Measurements from ENCODE around the gene SLC25A42.
"Not testable (repeated sequence)": the region's sequence is repeated elsewhere in the genome, so short reads cannot be mapped to it uniquely, and the experiment has no call there.

Gene SLC25A42

GRCh38 chr19:19107654-19108053 is 43.9 kb downstream of the SLC25A42 start:
- no peak for DNase-seq

GRCh38 chr19:19109601-19110000 is 45.8 kb downstream of the SLC25A42 start:
- no peak for DNase-seq

DNA sequence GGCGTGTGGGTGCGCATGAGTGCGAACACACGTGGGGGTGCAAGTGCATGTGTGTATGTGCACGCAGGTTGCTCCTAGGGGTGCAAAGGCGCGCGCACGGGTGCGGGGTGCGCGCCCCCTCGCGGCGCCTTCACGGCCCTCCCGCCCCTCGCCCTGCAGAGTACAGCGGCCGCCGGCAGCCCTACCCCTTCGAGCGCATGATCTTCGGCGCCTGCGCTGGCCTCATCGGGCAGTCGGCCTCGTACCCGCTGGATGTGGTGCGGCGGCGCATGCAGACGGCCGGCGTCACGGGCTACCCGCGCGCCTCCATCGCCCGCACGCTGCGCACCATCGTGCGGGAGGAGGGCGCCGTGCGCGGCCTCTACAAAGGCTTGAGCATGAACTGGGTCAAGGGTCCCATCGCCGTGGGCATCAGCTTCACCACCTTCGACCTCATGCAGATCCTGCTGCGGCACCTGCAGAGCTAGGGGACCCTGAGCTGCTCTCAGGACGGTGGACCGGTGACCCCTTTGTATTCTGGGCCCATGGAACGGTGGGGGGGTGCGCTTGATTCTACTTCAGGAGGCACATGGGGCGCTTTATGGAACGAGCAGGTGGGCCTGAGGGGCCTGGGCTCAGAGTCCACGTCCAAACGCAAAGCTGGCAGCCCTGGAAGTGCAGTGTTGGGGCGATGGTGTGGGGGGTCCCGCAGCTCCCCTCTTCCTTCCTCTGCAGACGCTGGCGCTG is 46.8 kb downstream of the SLC25A42 start:
- no peak for DNase-seq

DNA sequence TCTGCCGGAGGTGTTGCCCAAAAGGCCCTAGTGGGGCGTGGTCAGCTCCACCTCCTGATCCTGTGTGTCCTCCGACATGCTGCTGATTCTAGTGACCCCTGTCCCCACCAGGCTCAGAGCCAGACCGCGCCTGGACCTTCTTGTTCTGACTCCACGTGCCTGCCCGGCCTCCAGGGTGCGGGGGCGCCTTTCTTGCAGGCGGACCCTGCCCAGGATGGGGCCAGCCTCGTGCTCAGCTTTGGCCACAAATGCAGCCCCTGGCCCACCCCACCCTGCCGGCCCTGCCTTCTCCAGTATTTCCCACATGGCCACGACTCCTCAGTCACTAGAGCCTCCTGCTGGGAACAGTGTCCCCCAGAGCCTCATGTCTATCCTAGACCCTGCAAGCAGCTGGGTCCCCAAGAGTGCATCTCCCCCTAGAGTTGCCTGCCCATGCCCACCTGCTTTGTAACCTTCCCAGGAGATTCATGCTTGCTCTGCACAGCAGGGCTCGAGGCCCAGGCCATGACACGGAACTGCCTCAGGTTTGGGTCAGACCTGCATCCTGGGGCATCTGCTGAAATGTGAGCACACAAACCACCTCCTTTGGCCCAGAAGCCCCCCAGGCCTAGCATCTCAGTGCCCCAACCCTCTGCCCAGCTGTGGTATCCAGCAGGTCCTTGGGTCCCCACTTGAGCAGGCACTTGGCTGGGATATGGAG is 47.5 kb downstream of the SLC25A42 start:
- DNase-seq, result no peak

GRCh38 chr19:19111967-19112580 is 48.3 kb downstream of the SLC25A42 start:
- no peak for DNase-seq

GRCh38 chr19:19113040-19113626 is 49.3 kb downstream of the SLC25A42 start:
- no peak for DNase-seq

DNA sequence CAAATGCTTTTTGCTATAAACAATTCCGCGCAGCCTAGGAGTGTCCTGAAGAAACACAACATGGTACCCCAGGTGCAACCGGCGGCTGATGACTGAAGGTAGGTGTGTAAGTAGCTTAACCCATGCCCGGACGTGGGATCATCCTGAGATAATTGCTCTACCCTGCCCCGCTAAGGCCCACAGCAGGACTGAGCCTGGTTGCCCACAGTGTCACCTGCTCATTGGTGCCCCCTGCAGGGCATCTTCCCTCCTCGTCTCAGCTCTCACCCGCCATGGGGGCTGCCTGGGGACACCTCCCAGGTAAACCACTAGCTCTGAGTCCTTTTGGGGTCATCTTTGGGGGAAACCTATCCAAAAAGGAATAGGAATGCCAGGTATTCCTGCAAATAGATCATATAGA is 52.2 kb downstream of the SLC25A42 start:
- DNase-seq, result peak; percentile 26

DNA sequence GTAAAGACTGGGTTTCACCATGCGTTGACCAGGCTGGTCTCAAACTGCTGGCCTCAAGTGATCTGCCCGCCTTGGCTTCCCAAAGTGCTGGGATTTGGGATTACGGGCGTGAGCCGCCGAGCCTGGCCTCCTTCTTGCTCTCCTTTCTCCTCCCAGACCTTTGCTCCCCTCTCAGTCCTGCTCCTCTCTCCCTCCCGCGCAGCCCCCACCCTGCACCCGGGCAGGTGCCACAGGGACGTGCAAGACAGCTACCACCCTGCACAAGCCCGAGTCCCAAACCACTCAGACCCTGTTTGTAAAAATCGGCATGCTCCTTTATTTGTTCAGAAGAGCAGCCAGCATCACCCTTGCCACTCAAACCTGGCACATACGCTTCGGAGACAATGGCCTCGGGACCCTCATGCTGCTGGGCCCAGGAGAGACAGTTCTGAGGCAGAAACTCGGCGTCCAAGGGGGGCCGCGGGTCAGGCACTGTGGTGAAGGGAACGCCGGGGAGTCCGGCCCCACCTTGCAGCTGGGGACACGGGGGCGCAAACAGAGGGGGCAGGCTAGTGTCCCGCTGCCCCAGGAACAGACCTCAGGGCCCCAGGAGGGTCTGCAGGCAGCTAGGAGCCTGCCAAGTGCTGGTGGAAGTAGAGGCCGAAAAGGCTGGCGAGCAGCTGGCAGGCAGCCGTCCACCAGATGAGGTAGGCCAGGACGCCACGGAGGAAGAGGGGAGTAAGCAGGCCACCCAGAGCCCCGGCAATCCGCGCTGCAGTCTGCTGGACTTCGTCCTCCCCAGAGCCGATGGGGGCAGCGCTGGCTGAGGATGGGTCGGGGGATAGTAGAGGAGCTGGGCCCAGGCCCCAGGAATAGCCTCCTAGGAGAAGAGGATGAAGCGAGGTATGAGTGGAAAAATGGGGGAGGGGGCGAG is 55.8 kb downstream of the SLC25A42 start:
- no peak for DNase-seq

GRCh38 chr19:19120308-19121231 is 56.8 kb downstream of the SLC25A42 start:
- no peak for DNase-seq

- no peak for DNase-seq
Measured at GRCh38 chr19:19121371-19121770, 57.6 kb downstream of the SLC25A42 start.

DNA sequence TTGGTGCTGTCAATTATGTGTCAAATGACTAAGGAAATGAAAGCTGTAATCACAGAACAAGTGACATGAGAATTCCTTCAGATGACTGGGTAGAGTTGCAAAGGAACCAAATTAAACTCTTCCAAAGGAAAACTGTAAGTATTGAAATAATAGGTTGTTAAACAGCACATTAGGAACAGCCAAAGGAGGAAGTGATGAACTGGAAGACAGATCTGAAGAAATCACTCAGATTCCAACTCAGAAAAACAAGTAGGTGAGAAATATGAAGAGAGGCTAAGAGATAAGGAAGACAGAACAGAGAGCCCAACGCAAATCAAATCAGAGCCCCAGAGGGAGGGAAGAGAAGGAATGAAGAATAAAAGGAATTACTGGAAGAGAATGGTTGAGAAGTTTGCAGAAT is 59.1 kb downstream of the SLC25A42 start:
- DNase-seq, result no peak

DNA sequence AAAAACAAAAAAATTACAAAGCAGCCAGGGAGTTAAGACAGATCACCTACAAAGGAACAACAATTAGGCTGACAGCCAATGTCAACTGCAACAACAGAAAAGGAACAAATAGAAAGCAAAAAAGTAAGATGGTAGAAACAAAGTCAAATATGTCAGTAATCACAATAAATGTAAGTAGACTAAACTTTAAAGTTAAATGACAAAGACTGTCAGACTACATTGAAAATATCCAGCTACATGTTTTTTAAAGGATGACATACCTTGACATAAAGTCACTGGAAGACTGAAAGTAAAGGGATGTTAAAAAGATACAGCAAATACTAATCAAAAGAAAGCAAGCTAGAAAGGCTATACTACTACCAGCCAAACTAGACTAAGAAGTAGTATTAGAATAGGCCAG is 59.6 kb downstream of the SLC25A42 start:
- no peak for DNase-seq

GRCh38 chr19:19126102-19126501 is 62.3 kb downstream of the SLC25A42 start:
- no peak for DNase-seq

DNA sequence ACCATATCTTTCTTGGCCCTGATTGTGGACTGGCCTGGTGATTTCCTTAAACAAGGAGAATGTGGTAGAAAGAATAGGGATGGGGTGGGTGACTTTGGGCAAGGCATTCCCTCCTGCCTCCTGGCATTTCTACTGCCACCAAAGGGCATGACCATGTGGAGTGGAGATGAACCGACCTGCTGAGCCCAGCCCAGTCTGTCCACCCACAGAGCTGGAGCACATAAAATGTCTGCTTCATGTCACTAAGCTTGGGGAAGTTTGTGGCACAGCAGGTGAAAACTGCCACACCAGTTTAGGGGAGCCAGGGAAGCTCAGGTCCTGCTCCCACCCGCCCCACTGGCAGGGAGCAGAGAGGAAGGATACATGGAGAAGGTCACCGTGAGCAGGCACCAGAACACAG is 68.2 kb downstream of the SLC25A42 start:
- no peak for DNase-seq

DNA sequence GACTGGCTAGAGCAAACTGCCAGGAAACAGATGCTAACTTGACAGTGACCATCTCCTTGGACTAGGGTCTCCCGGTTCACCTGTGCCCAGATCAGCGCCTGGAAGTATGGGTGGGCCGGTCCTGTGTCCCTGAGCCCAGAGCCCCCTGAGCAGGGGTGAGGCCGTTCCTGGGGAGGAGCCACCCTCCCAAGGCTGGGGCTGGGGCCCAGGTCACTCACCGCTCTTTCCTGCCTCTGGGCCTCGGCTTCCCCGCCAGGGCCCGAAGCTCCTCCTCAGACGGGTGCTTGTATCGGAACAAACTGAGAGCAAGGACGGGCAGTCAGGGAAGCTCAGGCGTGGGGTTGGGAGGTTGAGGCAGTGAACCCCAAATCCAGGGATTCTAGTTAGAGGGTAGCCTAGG is 69.1 kb downstream of the SLC25A42 start:
- DNase-seq, result no peak

- no peak for DNase-seq
Measured at GRCh38 chr19:19133985-19134384, 70.2 kb downstream of the SLC25A42 start.

GRCh38 chr19:19134687-19135158 is 70.9 kb downstream of the SLC25A42 start:
- DNase-seq, result peak; percentile 5

- DNase-seq, result not testable (repeated sequence)
Measured at GRCh38 chr19:19135713-19136112, 71.9 kb downstream of the SLC25A42 start.

- DNase-seq, result no peak
Measured at GRCh38 chr19:19137556-19138108, 73.8 kb downstream of the SLC25A42 start.

DNA sequence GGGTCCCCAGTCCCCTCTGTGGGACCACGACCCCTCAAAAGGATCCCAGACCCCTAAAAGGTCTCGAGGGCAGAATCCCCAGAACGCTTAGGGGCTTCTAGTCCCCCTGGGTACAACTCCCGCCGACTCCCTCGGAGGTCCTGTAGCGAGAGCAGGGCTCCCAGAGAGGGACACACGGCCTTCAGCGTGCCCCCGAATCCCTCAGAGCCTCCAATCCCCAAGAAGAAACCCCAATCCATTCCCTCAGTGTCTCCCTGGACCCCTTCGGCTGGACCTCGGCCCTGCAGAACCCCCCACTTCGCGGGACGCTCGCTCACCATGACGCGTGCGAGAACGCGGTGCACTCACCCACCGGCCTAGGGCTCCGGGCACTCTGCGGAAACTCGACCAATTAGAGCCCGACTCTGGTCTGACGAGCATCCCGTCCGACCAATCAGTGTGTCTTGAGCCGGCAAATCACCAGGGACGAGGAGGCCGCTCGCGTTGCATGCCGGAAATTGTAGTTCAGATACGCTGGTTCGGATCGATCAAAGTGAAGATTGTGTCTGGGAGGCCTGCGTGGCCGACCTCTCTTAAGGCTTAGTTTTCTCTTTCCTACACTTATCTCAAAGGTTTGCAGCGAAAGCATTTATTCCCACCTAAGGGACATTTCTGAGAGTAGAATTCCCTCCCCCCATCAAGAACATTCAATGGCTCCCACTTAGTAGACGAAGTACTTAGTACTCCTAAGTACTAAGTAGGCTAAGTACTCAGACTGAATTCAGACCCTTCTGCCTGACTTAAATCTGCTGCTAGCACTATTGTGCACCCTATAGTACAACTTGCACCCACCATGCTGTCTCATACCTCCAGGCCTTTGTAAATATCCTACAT is 74.6 kb downstream of the SLC25A42 start, which contains the start of gene TMEM161A:
Gene TMEM161A (minus strand): TSS at position 370 of the 873 bp plus-strand sequence. CDS start 50 bp downstream, at position 320.
- peak; percentile 96 for DNase-seq
